CD4-positive, alpha-beta T cell (primary cell): ENCODE data around the gene PHEX. TPM values are rescaled to one million over a fixed set of nuclear protein-coding genes. Genes with fewer than 3 reads are reported as not detected.

Experiments used
- ATAC-seq: fragments of 200-7000 bp; cut with Tn5 transposase; one replicate; pipeline ENCODE4 v1.10.0; 2022; ENCODE audit warnings: mild to moderate bottlenecking; ENCODE audit not compliant: poor library complexity
- CTCF ChIA-PET: fragments of 350-600 bp; sonication (Branson Sonifier 250); formaldehyde crosslinking; loops from one replicate; lab custom pipeline; 2021; ENCODE audit warnings: antibody characterized with exemption, inconsistent platforms; lab: Charles Lee
- POLR2A ChIA-PET: fragments of 350-600 bp; sonication (Branson Sonifier 250); formaldehyde crosslinking; loops from one replicate; lab custom pipeline; 2021; ENCODE audit warnings: antibody characterized with exemption, inconsistent platforms; lab: Charles Lee
- DNase-seq, 14 experiments: peaks; one replicate each; pipeline ENCODE4 v3.0.0-alpha.2; 2013 to 2020; ENCODE audit warnings: mixed read lengths in 2 of 14
- H3K27ac ChIP-seq, 2 donors: one replicate each; pipeline versions ENCODE4 v1.5.1 to v1.7.0; 2013; ENCODE audit warnings: low read length in 2 of 2, low read depth in 1 of 2, mild to moderate bottlenecking in 1 of 2
- H3K27me3 ChIP-seq, 2 experiments: 1 replicate in 1 of 2; 2 replicates in 1 of 2; pipeline versions ENCODE4 v1.6.1 to v1.7.0; 2013; ENCODE audit warnings: low read length in 2 of 2, control low read depth in 1 of 2, mild to moderate bottlenecking in 1 of 2, moderate library complexity in 1 of 2; ENCODE audit not compliant: insufficient read depth in 2 of 2, control insufficient read depth in 1 of 2
- H3K36me3 ChIP-seq: one replicate; pipeline ENCODE4 v1.6.1; 2013; ENCODE audit warnings: low read length, control low read depth; ENCODE audit not compliant: insufficient read depth
- H3K4me1 ChIP-seq: one replicate; pipeline ENCODE4 v1.6.1; 2013; ENCODE audit warnings: low read length, control low read depth; ENCODE audit not compliant: insufficient read depth
- H3K4me3 ChIP-seq: one replicate; pipeline ENCODE4 v1.5.1; 2013; ENCODE audit warnings: mild to moderate bottlenecking, low read length, moderate library complexity
- H3K9me3 ChIP-seq, 2 experiments: 1 replicate in 1 of 2; 2 replicates in 1 of 2; pipeline versions ENCODE4 v1.6.1 to v1.7.0; 2013; ENCODE audit warnings: low read length in 2 of 2, mild to moderate bottlenecking in 2 of 2, control low read depth in 1 of 2, moderate library complexity in 1 of 2; ENCODE audit not compliant: control insufficient read depth in 1 of 2, insufficient read depth in 1 of 2
- H3K27ac Mint-ChIP-seq: one replicate; pipeline ENCODE4 v1.8.0; 2020; ENCODE audit warnings: mixed read lengths
- H3K27me3 Mint-ChIP-seq: one replicate; pipeline ENCODE4 v1.8.0; 2021; ENCODE audit warnings: mixed read lengths
- H3K36me3 Mint-ChIP-seq: one replicate; pipeline ENCODE4 v1.8.0; 2021; ENCODE audit warnings: low read depth, mixed read lengths
- H3K4me1 Mint-ChIP-seq: one replicate; pipeline ENCODE4 v1.8.0; 2021; ENCODE audit warnings: low read depth, mixed read lengths
- H3K4me3 Mint-ChIP-seq: one replicate; pipeline ENCODE4 v1.8.0; 2020; ENCODE audit warnings: mild to moderate bottlenecking, mixed read lengths
- H3K9me3 Mint-ChIP-seq: one replicate; pipeline ENCODE4 v1.8.0; 2020; ENCODE audit warnings: mixed read lengths
- intact Hi-C, 2 experiments: fragments of 100-400 bp; cut with DNase I in 1 of 2; cut with micrococcal nuclease in 1 of 2; formaldehyde crosslinking; loops; one replicate each; pipeline versions ENCODE4 v1.15.1 to v1.9.0; 2023 to 2025; cut with DNase I, micrococcal nuclease
- total RNA-seq, 174 experiments: library from RNA in 2 of 174; stranded (reverse) in 2 of 174; gene quantifications; one replicate each; pipeline ENCODE4 v1.2.3 and lab custom pipeline; 2021 to 2026
- TF ChIP-seq, protein P1 (sequence below): fragments of 200-600 bp; IDR thresholded peaks from one replicate; pipeline ENCODE4 v1.8.0; 2022; ENCODE audit warnings: antibody characterized with exemption, mild to moderate bottlenecking

Gene PHEX
- total RNA-seq, 2 experiments from 2014 or later = 0.08 to 0.14 TPM

DNA sequence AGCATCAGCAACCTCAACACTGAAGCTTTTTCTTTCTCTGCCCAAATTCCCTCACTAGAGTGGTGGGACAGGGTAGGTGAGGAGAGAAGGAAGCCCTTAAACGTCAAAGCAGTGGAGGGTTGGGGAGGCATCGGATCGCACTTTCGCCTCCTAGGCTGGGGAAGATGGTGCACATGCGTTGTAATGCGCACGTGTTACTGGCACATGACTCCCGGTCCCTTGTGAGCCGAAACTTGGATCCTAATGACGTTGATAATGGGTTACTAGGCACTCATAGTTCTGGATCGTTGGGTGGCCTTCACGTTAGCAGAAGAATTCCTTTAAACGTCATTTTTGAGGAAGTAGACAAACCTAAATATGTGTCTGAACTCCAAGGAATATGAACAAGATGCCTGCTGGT is 240.5 kb downstream of the PHEX start, which contains the start of gene CBLL2:
Gene CBLL2, plus strand, starts transcription at position 301 of the 400 bp plus-strand sequence. Its CDS starts 79 bp downstream, at position 380.
- H3K4me3 Mint-ChIP-seq = no peak within 1 kb of the TSS
- H3K36me3 Mint-ChIP-seq = no peaks in the 10 kb centered on the region
- Histone ChIP-seq H3K9me3 (no peaks in the 10 kb centered on the region), H3K4me3 (no peak within 1 kb of the TSS), H3K27ac (no peak within 1 kb of the TSS), H3K27me3 (no peaks in the 10 kb centered on the region), H3K4me1 (no peaks in the 10 kb centered on the region), H3K36me3 (no peaks in the 10 kb centered on the region)
- no peaks in the 10 kb centered on the region for H3K9me3 Mint-ChIP-seq
- TF ChIP-seq, protein P1, sequence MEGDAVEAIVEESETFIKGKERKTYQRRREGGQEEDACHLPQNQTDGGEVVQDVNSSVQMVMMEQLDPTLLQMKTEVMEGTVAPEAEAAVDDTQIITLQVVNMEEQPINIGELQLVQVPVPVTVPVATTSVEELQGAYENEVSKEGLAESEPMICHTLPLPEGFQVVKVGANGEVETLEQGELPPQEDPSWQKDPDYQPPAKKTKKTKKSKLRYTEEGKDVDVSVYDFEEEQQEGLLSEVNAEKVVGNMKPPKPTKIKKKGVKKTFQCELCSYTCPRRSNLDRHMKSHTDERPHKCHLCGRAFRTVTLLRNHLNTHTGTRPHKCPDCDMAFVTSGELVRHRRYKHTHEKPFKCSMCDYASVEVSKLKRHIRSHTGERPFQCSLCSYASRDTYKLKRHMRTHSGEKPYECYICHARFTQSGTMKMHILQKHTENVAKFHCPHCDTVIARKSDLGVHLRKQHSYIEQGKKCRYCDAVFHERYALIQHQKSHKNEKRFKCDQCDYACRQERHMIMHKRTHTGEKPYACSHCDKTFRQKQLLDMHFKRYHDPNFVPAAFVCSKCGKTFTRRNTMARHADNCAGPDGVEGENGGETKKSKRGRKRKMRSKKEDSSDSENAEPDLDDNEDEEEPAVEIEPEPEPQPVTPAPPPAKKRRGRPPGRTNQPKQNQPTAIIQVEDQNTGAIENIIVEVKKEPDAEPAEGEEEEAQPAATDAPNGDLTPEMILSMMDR = no peak
- ATAC-seq (no peak), DNase-seq (no peak)
- POLR2A ChIA-PET = no interaction called here
- intact Hi-C loops = no loop called here
- no peak within 1 kb of the TSS for H3K27ac Mint-ChIP-seq
- H3K27me3 Mint-ChIP-seq = no peaks in the 10 kb centered on the region
- CTCF ChIA-PET = no interaction called here
- no peaks in the 10 kb centered on the region for H3K4me1 Mint-ChIP-seq

DNA sequence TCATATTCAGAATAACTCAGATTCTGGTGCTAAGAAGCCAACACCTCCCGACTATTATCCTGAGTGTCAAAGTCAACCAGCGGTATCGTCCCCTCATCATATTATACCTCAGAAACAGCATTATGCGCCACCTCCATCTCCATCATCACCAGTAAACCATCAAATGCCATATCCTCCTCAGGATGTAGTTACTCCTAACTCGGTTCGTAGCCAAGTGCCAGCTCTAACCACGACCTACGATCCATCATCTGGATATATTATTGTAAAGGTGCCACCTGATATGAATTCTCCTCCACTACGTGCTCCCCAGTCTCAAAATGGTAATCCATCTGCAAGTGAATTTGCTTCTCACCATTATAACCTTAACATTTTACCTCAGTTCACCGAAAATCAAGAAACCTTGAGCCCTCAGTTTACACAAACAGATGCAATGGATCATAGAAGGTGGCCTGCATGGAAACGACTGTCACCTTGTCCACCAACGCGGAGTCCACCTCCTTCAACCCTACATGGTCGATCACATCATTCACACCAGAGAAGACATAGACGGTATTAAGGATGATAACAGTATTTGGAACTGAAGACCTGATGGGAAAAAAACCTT is 241.7 kb downstream of the PHEX start:
- no peak overlapping the region for H3K4me3 Mint-ChIP-seq

DNA sequence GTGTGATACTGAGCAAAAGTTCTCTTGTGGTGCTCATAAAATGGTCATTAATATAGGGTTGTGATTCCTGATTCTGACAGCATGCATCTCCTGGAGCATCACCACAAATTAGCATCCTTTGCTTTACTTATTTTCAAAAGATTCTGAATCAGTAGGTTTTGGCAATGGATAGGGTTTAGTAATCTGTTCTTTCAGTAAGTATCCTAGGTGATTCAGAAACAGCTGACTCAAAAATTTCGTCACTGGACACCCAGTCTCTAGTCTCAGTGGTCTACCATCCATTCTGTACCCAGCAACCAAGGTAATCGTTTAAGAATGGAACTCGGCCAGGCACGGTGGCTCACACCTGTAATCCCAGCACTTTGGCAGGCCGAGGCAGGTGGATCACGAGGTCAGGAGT is 244.7 kb downstream of the PHEX start:
- H3K4me3 ChIP-seq = no peak overlapping the region
- Mint-ChIP-seq H3K9me3 (no peaks in the 10 kb centered on the region), H3K27me3 (no peaks in the 10 kb centered on the region), H3K36me3 (no peaks in the 10 kb centered on the region), H3K4me3 (no peak overlapping the region), H3K4me1 (no peaks in the 10 kb centered on the region), H3K27ac (no peak overlapping the region)
- no peaks in the 10 kb centered on the region for H3K9me3 ChIP-seq
- intact Hi-C loops = no loop called here
- no peaks in the 10 kb centered on the region for H3K36me3 ChIP-seq
- H3K27ac ChIP-seq = no peak overlapping the region
- ChIA-PET POLR2A (no interaction called here), CTCF (no interaction called here)
- H3K27me3 ChIP-seq = no peaks in the 10 kb centered on the region
- DNase-seq (no peak), ATAC-seq (no peak)
- TF ChIP-seq, protein P1 = no peak
- no peaks in the 10 kb centered on the region for H3K4me1 ChIP-seq

More for the DNA sequence above, 241.7 kb downstream of the PHEX start:
- H3K27me3 Mint-ChIP-seq = no peaks in the 10 kb centered on the region
- no peaks in the 10 kb centered on the region for H3K36me3 Mint-ChIP-seq
- H3K4me1 Mint-ChIP-seq = no peaks in the 10 kb centered on the region
- H3K4me1 ChIP-seq = no peaks in the 10 kb centered on the region
- ATAC-seq (no peak), DNase-seq (no peak)
- TF ChIP-seq, protein P1 = no peak
- no peaks in the 10 kb centered on the region for H3K9me3 Mint-ChIP-seq
- no peak overlapping the region for H3K4me3 ChIP-seq
- ChIA-PET CTCF (no interaction called here), POLR2A (interaction anchor here (0.6 kb wide), 1 partner anchor 438 kb away, joined by 3 read pairs; no protein-coding TSS in a partner anchor)
- no peaks in the 10 kb centered on the region for H3K9me3 ChIP-seq
- no peaks in the 10 kb centered on the region for H3K36me3 ChIP-seq
- no peak overlapping the region for H3K27ac ChIP-seq
- H3K27ac Mint-ChIP-seq = no peak overlapping the region
- no peaks in the 10 kb centered on the region for H3K27me3 ChIP-seq
- intact Hi-C loops = no loop called here
